GM12878 (cell line): ENCODE results near the gene GGACT. TPM values are rescaled to one million over a fixed set of nuclear protein-coding genes. Genes with fewer than 3 reads are reported as not detected.

Source experiments
- ATAC-seq: fragments of 200-7000 bp; cut with Tn5 transposase; 3 replicates; pipeline ENCODE4 v1.9.1; 2020; ENCODE audit warnings: mild to moderate bottlenecking, moderate library complexity
- BruUV-seq: library from RNA; stranded (reverse); fragments of 400-500 nt; replicated peaks from 2 replicates; lab custom pipeline; 2021; lab: Mats Ljungman, UMichigan
- CTCF ChIA-PET: fragments of 300-600 bp; sonication (Branson Sonifier 250); formaldehyde crosslinking; extraction: SDS; loops from one replicate; lab custom pipeline; 2021; ENCODE audit warnings: inconsistent platforms; lab: Yijun Ruan, JAX
- POLR2A ChIA-PET: fragments of 350-600 bp; formaldehyde crosslinking; extraction: SDS; loops from one replicate; lab custom pipeline; 2021; ENCODE audit warnings: inconsistent platforms; lab: Charles Lee
- RAD21 ChIA-PET: fragments of 300-600 bp; sonication (Branson Sonifier 250); formaldehyde crosslinking; loops from one replicate; lab custom pipeline; 2023; ENCODE audit warnings: antibody characterized with exemption; ENCODE audit not compliant: unreplicated experiment; lab: Charles Lee
- SMC1A ChIA-PET: fragments of 300-600 bp; sonication (Branson Sonifier 250); formaldehyde crosslinking; loops from one replicate; lab custom pipeline; 2023; ENCODE audit not compliant: unreplicated experiment, uncharacterized antibody; lab: Charles Lee
- DNase-seq: peaks from one replicate; pipeline ENCODE4 v3.0.0-alpha.2; 2011; ENCODE audit warnings: low read depth, low spot score
- FAIRE-seq: peaks from 3 replicates; lab custom pipeline; 2011; peaks lifted over from hg19 to GRCh38; lab: Jason Lieb, UNC
- H2AFZ ChIP-seq: 2 replicates; pipeline ENCODE4 v1.6.0; 2011; ENCODE audit warnings: low read depth, low read length, control low read depth; ENCODE audit not compliant: control insufficient read depth
- H3K27ac ChIP-seq: 2 replicates; pipeline ENCODE4 v1.5.1; 2011; ENCODE audit warnings: control low read depth; ENCODE audit not compliant: control insufficient read depth, insufficient read depth
- H3K27me3 ChIP-seq, 2 experiments: replicated peaks in 1 of 2; 2 replicates each; pipeline versions ENCODE4 v1.6.0 to v1.6.1; 2011; ENCODE audit warnings: low read length in 1 of 2; ENCODE audit not compliant: control insufficient read depth in 2 of 2, insufficient read depth in 2 of 2
- H3K36me3 ChIP-seq, 2 experiments: 2 replicates each; pipeline ENCODE4 v1.5.1; 2011; ENCODE audit warnings: low read length in 1 of 2; ENCODE audit not compliant: control insufficient read depth in 2 of 2, insufficient read depth in 2 of 2
- H3K4me1 ChIP-seq: 2 replicates; pipeline ENCODE4 v1.6.1; 2011; ENCODE audit warnings: mild to moderate bottlenecking, low read length, moderate library complexity, mixed read lengths; ENCODE audit not compliant: control insufficient read depth, insufficient read depth
- H3K4me2 ChIP-seq: 2 replicates; pipeline ENCODE4 v1.6.0; 2011; ENCODE audit warnings: control low read depth; ENCODE audit not compliant: control insufficient read depth, insufficient read depth
- H3K4me3 ChIP-seq: fragments of 200-600 bp; sonication (generic); 2 replicates; pipeline ENCODE4 v1.5.1; 2016
- H3K79me2 ChIP-seq: 2 replicates; pipeline ENCODE4 v1.6.0; 2011; ENCODE audit warnings: low read length; ENCODE audit not compliant: control insufficient read depth, insufficient read depth
- H3K9ac ChIP-seq: 2 replicates; pipeline ENCODE4 v1.8.0; 2011; ENCODE audit warnings: low read length, control low read depth, mixed read lengths; ENCODE audit not compliant: control insufficient read depth, insufficient read depth
- H3K9me3 ChIP-seq: replicated peaks from 3 replicates; pipeline ENCODE4 v1.5.1; 2011; ENCODE audit warnings: mild to moderate bottlenecking, low read length; ENCODE audit not compliant: control insufficient read depth, insufficient read depth
- H4K20me1 ChIP-seq: 2 replicates; pipeline ENCODE4 v1.6.0; 2011; ENCODE audit not compliant: control insufficient read depth, insufficient read depth
- BCL11A ChIP-seq: IDR thresholded peaks from 2 replicates; pipeline ENCODE4 v1.6.1; 2011; ENCODE audit warnings: low read depth, low read length
- CBX5 ChIP-seq: sonication (generic); IDR thresholded peaks from 2 replicates; pipeline ENCODE4 v1.6.1; 2016; ENCODE audit warnings: low read depth, moderate library complexity, mild to moderate bottlenecking, inconsistent platforms
- GATAD2B ChIP-seq: fragments of 450-650 bp; conservative IDR thresholded peaks from 2 replicates; pipeline ENCODE4 v1.6.1; 2017; ENCODE audit warnings: low read depth, mild to moderate bottlenecking, moderate library complexity
- HDAC6 ChIP-seq: fragments of 200-600 bp; sonication (generic); IDR thresholded peaks from one replicate; pipeline ENCODE4 v1.8.0; 2017; ENCODE audit warnings: antibody characterized with exemption; ENCODE audit not compliant: unreplicated experiment
- MEF2A ChIP-seq: IDR thresholded peaks from 2 replicates; pipeline ENCODE4 v1.6.1; 2011; ENCODE audit warnings: low read depth, mild to moderate bottlenecking, low read length, moderate library complexity; ENCODE audit not compliant: insufficient read depth
- MEF2B ChIP-seq: fragments of 450-650 bp; IDR thresholded peaks from 2 replicates; pipeline ENCODE4 v1.6.1; 2018; ENCODE audit warnings: mild to moderate bottlenecking, moderate library complexity; ENCODE audit not compliant: partially characterized antibody, poor library complexity, severe bottlenecking
- MTA2 ChIP-seq: fragments of 450-650 bp; IDR thresholded peaks from 2 replicates; pipeline ENCODE4 v1.6.1; 2016; ENCODE audit warnings: low read depth, mild to moderate bottlenecking, moderate library complexity
- MYC ChIP-seq: IDR thresholded peaks from 2 replicates; pipeline ENCODE4 v1.6.1; 2011; ENCODE audit warnings: mild to moderate bottlenecking, low read length, moderate library complexity, inconsistent platforms; ENCODE audit not compliant: insufficient read depth, insufficient replicate concordance, insufficient read length, severe bottlenecking
- NFIC ChIP-seq: IDR thresholded peaks from 2 replicates; pipeline ENCODE4 v1.6.1; 2012; ENCODE audit warnings: low read depth, mild to moderate bottlenecking, inconsistent platforms, low read length, moderate library complexity
- NFYB ChIP-seq: IDR thresholded peaks from 2 replicates; pipeline ENCODE4 v1.6.1; 2011; ENCODE audit warnings: low read depth, mild to moderate bottlenecking, low read length, improper control_type of control experiment, moderate library complexity; ENCODE audit not compliant: insufficient read depth
- RBBP5 ChIP-seq: fragments of 200-600 bp; sonication (generic); conservative IDR thresholded peaks from 2 replicates; pipeline ENCODE4 v1.6.1; 2016
- TARDBP ChIP-seq: IDR thresholded peaks from 2 replicates; pipeline ENCODE4 v1.6.1; 2016; ENCODE audit warnings: borderline replicate concordance
- WRNIP1 ChIP-seq: IDR thresholded peaks from 2 replicates; pipeline ENCODE4 v1.6.1; 2011; ENCODE audit warnings: low read depth, low read length, improper control_type of control experiment, borderline replicate concordance
- ZNF217 ChIP-seq: fragments of 450-650 bp; IDR thresholded peaks from 2 replicates; pipeline ENCODE4 v1.6.1; 2017; ENCODE audit warnings: antibody characterized with exemption, mild to moderate bottlenecking
- ZNF384 ChIP-seq: IDR thresholded peaks from 2 replicates; pipeline ENCODE4 v1.6.1; 2012; ENCODE audit warnings: low read depth, mild to moderate bottlenecking, low read length, improper control_type of control experiment, borderline replicate concordance
- WGBS: methylation state at CpG from one replicate; pipeline ENCODE4 v1.1.6; 2016; ENCODE audit warnings: low lambda C conversion rate; ENCODE audit not compliant: insufficient replicate concordance, insufficient coverage; ENCODE audit errors: missing lambda C conversion rate; 5-methylcytosine and 5-hydroxymethylcytosine counted together
- in situ Hi-C: fragments of 300-500 bp; cut with MboI; formaldehyde crosslinking; loops from 9 replicates; pipeline ENCODE4 v1.14.3; 2018; ENCODE audit warnings: mixed read lengths
- intact Hi-C: fragments of 100-400 bp; cut with micrococcal nuclease; formaldehyde crosslinking; loops from one replicate; pipeline ENCODE4 v1.14.2; 2022; ENCODE audit not compliant: unreplicated experiment
- polyA plus RNA-seq, 11 experiments: library from polyadenylated mRNA; depleted of rRNA in 4 of 11; unstranded in 6 of 11; stranded (reverse) in 5 of 11; fragments of >200 nt; fragmentation: Nextera tagmentation in 4 of 11; fragmentation: Illumina TruSeq in 1 of 11; extraction: Ambion mirVana in 4 of 11; extraction: Trizol in 1 of 11; gene quantifications; 1 replicate in 1 of 11; 2 replicates in 10 of 11; pipeline versions ENCODE4 v1.2.1 to v1.2.3, GENCODE V29; 2011 to 2016; ENCODE audit warnings: inconsistent platforms in 2 of 11, missing spikeins in 2 of 11, low read depth in 1 of 11
- total RNA-seq, 4 experiments: library from RNA; depleted of rRNA in 3 of 4; stranded (reverse); fragments of >200 nt in 3 of 4; fragmentation: Illumina TruSeq in 1 of 4; extraction: Trizol in 1 of 4; gene quantifications; 2 replicates each; pipeline versions ENCODE4 v1.2.1 to v1.2.3, GENCODE V29; 2013 to 2021
- TF ChIP-seq, protein P1 (sequence below): fragments of 150-350 bp; IDR thresholded peaks from 2 replicates; pipeline ENCODE4 v1.6.1; 2016; ENCODE audit warnings: low read depth, low read length
- TF ChIP-seq, protein P2 (sequence below): IDR thresholded peaks from 2 replicates; pipeline ENCODE4 v1.6.1; 2012; ENCODE audit warnings: low read depth, low read length, improper control_type of control experiment
- TF ChIP-seq, protein P3 (sequence below): fragments of 450-650 bp; IDR thresholded peaks from 2 replicates; pipeline ENCODE4 v1.6.1; 2017; ENCODE audit warnings: borderline replicate concordance

GGACT gene
- total and polyA plus RNA-seq, 10 of the 15 experiments (the other 5 are each of a cell fraction or from before 2014, with no cell fraction given), result 0.61 to 8.8 (median 4.2) TPM

DNA sequence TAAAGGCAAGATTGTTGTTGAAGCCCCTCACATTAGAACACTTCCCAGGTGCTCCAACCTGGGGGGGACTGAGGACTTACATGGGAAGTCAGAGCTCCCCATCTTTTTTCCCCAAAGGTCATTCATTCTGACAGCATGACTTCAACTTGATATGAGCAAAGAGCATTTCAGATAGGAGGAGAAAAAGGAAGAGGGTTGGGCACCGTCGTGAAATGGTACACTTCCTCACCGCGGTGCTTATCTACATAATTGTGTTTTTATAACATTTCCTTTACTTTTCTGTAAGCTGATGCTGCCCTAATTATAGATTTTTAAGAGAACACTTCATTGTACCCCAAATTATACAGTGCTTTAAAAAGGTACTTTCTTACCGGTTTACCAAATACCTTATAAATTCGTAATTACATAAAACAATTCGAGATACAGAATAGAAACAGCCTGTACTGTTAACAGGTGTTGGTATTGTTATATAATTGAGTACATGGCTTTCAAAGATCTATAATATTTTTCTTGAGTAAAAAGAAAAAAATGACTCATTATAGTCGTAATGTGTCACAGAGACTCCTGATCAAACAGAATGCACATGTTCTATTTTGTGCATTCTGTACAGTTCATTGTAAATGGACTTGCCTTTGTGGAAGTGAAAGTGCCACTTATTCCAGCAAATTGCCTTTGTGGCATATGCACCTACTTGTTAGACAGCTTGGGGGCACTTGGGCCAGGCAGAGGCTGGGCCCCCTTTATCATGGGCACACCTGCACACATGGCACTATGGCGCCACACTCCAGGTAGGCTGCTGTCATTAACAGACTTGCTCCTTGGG lies 81.8 kb downstream of the GGACT start:
- Histone ChIP-seq H2AFZ (no peak overlapping the region; the same call in 1 of the 2 replicates), H3K27ac (peak overlapping the region; percentile 38), H3K4me3 (peak overlapping the region; percentile 48; the same call in 1 of the 2 replicates), H3K4me1 (peaks cover 11% of the 10 kb centered on the region), H4K20me1 (no peaks in the 10 kb centered on the region), H3K36me3 (no peaks in the 10 kb centered on the region), H3K4me2 (peak overlapping the region; percentile 86), H3K9me3 (no peaks in the 10 kb centered on the region), H3K27me3 (no peaks in the 10 kb centered on the region), H3K9ac (peak overlapping the region; percentile 43; the same call in 1 of the 2 replicates), H3K79me2 (no peaks in the 10 kb centered on the region)
- intact Hi-C loops, result no loop called here
- FAIRE-seq, result no peak
- ChIA-PET RAD21 (no interaction called here), CTCF (interaction anchor here (1.1 to 1.8 kb wide), 2 partner anchors 8 to 850 kb away, joined by 4 to 8 read pairs; no protein-coding TSS in a partner anchor), POLR2A (no interaction called here), SMC1A (interaction anchor here (1.0 kb wide), 1 partner anchor 278 kb away, joined by 3 read pairs; no protein-coding TSS in a partner anchor)
- 39% methylated on average over 9 of the region's 9 CpGs for WGBS
- ATAC-seq, result peak; percentile 69
- in situ Hi-C loops, result no loop called here
- no TSS peak for BruUV-seq
- DNase-seq, result no peak
- peak; percentile 67 for TF ChIP-seq MTA2
- no peak for TF ChIP-seq GATAD2B
- no peak for TF ChIP-seq MEF2B
- no peak for TF ChIP-seq MEF2A
- no peak for TF ChIP-seq TARDBP
- no peak for TF ChIP-seq ZNF384
- TF ChIP-seq, protein P1, sequence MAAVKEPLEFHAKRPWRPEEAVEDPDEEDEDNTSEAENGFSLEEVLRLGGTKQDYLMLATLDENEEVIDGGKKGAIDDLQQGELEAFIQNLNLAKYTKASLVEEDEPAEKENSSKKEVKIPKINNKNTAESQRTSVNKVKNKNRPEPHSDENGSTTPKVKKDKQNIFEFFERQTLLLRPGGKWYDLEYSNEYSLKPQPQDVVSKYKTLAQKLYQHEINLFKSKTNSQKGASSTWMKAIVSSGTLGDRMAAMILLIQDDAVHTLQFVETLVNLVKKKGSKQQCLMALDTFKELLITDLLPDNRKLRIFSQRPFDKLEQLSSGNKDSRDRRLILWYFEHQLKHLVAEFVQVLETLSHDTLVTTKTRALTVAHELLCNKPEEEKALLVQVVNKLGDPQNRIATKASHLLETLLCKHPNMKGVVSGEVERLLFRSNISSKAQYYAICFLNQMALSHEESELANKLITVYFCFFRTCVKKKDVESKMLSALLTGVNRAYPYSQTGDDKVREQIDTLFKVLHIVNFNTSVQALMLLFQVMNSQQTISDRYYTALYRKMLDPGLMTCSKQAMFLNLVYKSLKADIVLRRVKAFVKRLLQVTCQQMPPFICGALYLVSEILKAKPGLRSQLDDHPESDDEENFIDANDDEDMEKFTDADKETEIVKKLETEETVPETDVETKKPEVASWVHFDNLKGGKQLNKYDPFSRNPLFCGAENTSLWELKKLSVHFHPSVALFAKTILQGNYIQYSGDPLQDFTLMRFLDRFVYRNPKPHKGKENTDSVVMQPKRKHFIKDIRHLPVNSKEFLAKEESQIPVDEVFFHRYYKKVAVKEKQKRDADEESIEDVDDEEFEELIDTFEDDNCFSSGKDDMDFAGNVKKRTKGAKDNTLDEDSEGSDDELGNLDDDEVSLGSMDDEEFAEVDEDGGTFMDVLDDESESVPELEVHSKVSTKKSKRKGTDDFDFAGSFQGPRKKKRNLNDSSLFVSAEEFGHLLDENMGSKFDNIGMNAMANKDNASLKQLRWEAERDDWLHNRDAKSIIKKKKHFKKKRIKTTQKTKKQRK, result no peak
- no peak for TF ChIP-seq WRNIP1
- no peak for TF ChIP-seq ZNF217
- TF ChIP-seq CBX5, result no peak
- TF ChIP-seq BCL11A, result peak; percentile 65
- TF ChIP-seq HDAC6, result no peak
- TF ChIP-seq, protein P2, sequence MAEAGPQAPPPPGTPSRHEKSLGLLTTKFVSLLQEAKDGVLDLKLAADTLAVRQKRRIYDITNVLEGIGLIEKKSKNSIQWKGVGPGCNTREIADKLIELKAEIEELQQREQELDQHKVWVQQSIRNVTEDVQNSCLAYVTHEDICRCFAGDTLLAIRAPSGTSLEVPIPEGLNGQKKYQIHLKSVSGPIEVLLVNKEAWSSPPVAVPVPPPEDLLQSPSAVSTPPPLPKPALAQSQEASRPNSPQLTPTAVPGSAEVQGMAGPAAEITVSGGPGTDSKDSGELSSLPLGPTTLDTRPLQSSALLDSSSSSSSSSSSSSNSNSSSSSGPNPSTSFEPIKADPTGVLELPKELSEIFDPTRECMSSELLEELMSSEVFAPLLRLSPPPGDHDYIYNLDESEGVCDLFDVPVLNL, result no peak
- peak; percentile 55; the same call in 1 of the 2 replicates for TF ChIP-seq NFIC
- TF ChIP-seq RBBP5, result no peak
- no peak for TF ChIP-seq MYC
- TF ChIP-seq, protein P3, sequence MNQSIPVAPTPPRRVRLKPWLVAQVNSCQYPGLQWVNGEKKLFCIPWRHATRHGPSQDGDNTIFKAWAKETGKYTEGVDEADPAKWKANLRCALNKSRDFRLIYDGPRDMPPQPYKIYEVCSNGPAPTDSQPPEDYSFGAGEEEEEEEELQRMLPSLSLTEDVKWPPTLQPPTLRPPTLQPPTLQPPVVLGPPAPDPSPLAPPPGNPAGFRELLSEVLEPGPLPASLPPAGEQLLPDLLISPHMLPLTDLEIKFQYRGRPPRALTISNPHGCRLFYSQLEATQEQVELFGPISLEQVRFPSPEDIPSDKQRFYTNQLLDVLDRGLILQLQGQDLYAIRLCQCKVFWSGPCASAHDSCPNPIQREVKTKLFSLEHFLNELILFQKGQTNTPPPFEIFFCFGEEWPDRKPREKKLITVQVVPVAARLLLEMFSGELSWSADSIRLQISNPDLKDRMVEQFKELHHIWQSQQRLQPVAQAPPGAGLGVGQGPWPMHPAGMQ, result no peak
- TF ChIP-seq NFYB, result no peak
